ENCODE results near the gene PPP4R1.

Gene PPP4R1

DNA sequence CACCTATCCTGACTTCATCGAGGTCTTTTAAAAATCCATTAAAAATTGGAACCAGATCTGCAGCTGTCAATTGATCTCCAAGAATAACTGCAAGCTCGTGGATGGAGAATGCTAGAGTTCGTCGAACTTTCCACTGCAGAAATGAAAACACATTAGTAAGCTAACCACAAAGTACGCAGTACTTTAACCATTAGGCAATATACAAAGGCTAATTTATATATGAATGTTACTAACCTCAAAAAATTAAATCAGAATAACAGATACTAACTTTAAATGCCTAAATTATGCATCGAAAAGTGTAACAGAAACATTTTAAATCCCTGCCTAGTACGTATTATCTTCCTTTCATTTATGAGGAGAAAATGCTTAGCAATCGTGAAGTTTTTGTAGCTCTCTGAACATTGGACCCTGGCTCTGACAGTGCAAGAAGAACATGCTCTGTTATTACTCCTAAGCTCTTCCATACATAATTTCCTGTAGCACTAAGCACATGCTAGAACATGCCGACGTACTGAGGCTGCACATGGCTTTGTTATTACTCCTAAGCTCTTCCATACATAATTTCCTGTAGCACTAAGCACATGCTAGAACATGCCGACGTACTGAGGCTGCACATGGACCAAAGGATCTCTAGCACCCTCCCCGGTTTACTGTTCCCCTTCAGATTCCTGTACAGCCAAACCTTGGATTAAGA is 57.0 kb downstream of the PPP4R1 start:
- no peak for DNase-seq (ENCODE audit: low read depth)
- H3K4me3 ChIP-seq (ENCODE audit: low read depth, low read length), result no peak overlapping the region
- TF ChIP-seq, protein P1, sequence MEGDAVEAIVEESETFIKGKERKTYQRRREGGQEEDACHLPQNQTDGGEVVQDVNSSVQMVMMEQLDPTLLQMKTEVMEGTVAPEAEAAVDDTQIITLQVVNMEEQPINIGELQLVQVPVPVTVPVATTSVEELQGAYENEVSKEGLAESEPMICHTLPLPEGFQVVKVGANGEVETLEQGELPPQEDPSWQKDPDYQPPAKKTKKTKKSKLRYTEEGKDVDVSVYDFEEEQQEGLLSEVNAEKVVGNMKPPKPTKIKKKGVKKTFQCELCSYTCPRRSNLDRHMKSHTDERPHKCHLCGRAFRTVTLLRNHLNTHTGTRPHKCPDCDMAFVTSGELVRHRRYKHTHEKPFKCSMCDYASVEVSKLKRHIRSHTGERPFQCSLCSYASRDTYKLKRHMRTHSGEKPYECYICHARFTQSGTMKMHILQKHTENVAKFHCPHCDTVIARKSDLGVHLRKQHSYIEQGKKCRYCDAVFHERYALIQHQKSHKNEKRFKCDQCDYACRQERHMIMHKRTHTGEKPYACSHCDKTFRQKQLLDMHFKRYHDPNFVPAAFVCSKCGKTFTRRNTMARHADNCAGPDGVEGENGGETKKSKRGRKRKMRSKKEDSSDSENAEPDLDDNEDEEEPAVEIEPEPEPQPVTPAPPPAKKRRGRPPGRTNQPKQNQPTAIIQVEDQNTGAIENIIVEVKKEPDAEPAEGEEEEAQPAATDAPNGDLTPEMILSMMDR (conservative IDR thresholded peaks at IDR 0.05; ENCODE audit: low read depth, low read length), result no peak

DNA sequence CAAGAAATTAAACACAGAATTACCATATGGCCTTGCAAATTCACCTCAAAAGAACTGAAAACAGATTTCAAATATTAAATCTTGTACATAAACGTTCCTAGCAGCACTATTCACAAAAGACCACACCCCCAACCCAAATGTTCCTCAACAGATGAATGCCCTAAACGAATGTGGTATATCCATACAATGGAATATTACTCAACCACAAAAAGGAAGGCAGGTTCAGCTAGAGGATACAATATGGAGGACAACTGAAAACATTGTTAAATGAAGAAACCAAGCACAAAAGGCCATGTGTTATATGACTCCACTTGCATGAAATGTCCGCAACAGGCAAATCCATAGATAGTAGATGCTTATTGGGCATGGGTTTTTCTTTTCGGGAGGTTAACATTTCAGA is 61.7 kb downstream of the PPP4R1 start:
- TF ChIP-seq, protein P1 (conservative IDR thresholded peaks at IDR 0.05; ENCODE audit: low read depth, low read length), result no peak
- H3K4me3 ChIP-seq (ENCODE audit: low read depth, low read length), result no peak overlapping the region
- DNase-seq (ENCODE audit: low read depth), result no peak

DNA sequence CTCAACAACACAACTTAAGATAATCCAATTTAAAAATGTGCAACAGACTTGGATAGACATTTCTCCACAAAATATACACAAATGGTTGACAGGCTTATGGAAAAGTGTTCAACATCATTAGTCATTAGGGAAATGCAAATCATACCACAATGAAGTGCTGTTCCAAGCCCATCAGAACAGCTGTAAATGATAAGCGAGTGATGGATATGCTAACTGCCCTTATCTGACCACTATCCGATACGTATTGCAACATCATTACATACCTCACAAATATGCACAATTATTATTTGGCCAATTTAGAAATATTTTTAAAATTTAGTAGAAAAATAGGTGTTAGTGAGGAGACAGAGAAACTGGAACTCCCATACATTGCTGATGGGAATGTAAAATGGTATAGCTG is 62.2 kb downstream of the PPP4R1 start:
- no peak for DNase-seq (ENCODE audit: low read depth)
- TF ChIP-seq, protein P1 (conservative IDR thresholded peaks at IDR 0.05; ENCODE audit: low read depth, low read length), result no peak
- no peak overlapping the region for H3K4me3 ChIP-seq (ENCODE audit: low read depth, low read length)

DNA sequence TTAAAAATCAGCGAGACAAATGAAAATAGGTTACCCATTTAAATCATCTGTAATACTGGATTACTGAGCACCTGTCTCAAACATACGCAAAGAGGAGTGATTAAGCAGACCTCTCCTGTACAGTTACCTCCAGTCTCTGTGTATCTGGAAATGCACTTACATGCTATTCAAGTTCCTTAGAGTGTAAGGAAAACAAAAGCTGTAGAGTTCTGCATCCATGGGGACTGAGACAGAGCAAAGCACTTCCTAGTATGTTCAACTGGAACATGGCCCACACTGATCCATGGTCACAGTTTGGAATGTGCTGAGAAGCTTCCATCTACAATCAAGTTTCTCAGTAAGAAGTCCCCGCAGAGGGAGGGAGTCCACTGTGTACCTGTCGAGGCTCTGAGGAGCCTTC is 63.9 kb downstream of the PPP4R1 start:
- TF ChIP-seq, protein P1 (conservative IDR thresholded peaks at IDR 0.05; ENCODE audit: low read depth, low read length), result no peak
- no peak for DNase-seq (ENCODE audit: low read depth)
- no peak overlapping the region for H3K4me3 ChIP-seq (ENCODE audit: low read depth, low read length)

DNA sequence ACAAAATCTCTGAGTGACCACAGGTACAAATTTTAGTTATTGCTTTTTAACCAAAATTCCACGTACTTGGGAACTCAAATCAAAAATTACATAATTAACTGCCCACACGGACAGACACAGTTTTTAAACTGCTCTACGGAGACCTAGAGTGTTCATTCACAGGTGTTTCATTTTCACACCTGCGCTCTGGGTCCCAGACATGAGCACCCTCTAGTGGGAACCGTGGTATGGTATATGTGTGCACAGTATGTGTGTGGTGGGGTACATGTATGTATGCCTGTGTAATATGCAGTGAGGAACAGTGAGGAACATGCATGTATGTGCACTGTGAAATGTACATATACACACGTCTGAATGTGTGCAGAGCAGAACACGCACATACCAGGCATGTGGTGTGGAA is 65.0 kb downstream of the PPP4R1 start:
- no peak overlapping the region for H3K4me3 ChIP-seq (ENCODE audit: low read depth, low read length)
- no peak for DNase-seq (ENCODE audit: low read depth)
- TF ChIP-seq, protein P1 (conservative IDR thresholded peaks at IDR 0.05; ENCODE audit: low read depth, low read length), result peak; percentile 34

DNA sequence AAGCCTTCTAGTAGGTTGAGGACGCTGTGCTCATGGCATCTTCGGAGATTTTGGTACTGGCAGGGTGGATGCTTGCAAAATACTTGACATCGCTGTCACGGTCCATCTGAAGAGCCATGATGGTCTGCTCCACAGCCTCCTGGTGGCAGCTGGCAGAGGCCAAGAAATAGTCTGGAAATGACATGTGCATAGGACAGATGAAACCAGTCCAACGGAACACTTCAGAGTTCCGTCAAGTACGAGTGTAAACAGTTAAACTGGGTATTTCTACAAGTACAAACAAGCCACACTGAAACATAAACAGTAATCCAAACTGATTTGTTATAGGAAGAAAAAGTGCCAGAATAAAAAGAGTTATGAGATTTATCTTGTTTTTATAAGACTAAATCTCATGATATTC is 66.6 kb downstream of the PPP4R1 start:
- no peak for DNase-seq (ENCODE audit: low read depth)
- no peak overlapping the region for H3K4me3 ChIP-seq (ENCODE audit: low read depth, low read length)
- TF ChIP-seq, protein P1 (conservative IDR thresholded peaks at IDR 0.05; ENCODE audit: low read depth, low read length), result no peak

DNA sequence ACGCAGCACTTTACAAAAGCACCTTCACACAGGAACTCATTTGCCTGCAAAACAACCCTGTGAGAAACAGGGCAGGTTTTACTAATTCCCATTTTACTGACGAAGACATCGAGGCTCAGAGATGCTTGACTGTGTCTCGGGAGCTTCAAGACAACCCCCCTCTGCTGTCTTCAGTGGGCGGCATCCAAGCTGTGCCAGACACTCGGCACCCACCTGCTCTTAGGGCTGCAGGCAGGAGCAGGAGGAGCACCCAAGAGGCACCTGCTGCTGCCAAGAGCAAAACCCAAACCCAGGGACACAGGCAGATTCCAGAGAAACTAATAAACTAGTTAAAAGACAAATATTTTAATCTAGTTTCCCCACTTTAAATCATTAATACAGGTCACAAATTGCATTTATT is 67.9 kb downstream of the PPP4R1 start:
- no peak for DNase-seq (ENCODE audit: low read depth)
- no peak overlapping the region for H3K4me3 ChIP-seq (ENCODE audit: low read depth, low read length)
- TF ChIP-seq, protein P1 (conservative IDR thresholded peaks at IDR 0.05; ENCODE audit: low read depth, low read length), result no peak
